SU-DHL-6 (cell line): Measurements from ENCODE around the gene FYTTD1.

Source experiments
- EZH2phosphoT487 ChIP-seq: fragments of 200-600 bp; sonication (generic), shearing (Covaris generic); conservative IDR thresholded peaks from 2 replicates; pipeline ENCODE4 v1.6.1; 2018; ENCODE audit warnings: mild to moderate bottlenecking, antibody characterized with exemption, low read length, moderate library complexity, mixed read lengths
- TF ChIP-seq, protein P1 (sequence below): fragments of 200-600 bp; sonication (generic); IDR thresholded peaks from one replicate; pipeline ENCODE4 v1.5.1; 2017; ENCODE audit warnings: antibody characterized with exemption, mild to moderate bottlenecking, low read length, moderate library complexity; ENCODE audit not compliant: insufficient read depth, poor library complexity, severe bottlenecking

DNA sequence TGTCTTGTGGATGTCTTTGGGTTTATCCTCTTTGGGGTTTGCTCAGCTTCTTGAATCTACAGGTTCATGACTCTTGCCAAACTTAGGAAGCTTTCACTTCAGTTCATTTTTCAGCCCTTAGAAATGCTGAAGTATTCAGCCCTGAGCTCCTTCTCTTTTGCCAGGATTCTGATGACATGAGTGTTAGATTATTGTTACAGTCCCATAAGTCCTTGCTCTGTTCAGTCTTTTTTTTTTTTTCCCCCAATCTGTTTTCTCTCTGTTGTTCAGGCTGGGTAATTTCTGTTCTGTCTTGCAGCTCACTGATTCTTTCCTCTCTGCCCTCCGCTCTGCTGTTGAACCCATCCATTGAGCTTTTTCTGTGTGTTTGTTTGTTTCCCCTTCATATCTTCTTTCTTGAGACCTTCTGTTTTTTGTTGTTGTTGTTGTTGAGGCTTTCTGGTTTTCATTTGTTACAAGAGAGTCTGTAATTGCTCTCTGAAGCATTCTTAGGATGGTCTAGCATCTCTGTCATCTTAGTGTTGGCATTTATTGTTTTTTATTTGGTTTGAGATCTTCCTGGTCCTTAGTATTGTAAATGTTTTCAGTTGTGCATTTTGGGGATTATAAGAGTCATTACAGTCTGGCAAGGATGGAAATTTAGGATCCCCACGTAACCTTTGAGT is 59.8 kb downstream of the FYTTD1 start:
- TF ChIP-seq, protein P1, sequence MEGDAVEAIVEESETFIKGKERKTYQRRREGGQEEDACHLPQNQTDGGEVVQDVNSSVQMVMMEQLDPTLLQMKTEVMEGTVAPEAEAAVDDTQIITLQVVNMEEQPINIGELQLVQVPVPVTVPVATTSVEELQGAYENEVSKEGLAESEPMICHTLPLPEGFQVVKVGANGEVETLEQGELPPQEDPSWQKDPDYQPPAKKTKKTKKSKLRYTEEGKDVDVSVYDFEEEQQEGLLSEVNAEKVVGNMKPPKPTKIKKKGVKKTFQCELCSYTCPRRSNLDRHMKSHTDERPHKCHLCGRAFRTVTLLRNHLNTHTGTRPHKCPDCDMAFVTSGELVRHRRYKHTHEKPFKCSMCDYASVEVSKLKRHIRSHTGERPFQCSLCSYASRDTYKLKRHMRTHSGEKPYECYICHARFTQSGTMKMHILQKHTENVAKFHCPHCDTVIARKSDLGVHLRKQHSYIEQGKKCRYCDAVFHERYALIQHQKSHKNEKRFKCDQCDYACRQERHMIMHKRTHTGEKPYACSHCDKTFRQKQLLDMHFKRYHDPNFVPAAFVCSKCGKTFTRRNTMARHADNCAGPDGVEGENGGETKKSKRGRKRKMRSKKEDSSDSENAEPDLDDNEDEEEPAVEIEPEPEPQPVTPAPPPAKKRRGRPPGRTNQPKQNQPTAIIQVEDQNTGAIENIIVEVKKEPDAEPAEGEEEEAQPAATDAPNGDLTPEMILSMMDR: no peak
- no peak for TF ChIP-seq EZH2phosphoT487
